ENCODE results near the gene CD302. TPM values are rescaled to one million over a fixed set of nuclear protein-coding genes. Genes with fewer than 3 reads are reported as not detected.
"Not testable (repeated sequence)": the region's sequence is repeated elsewhere in the genome, so short reads cannot be mapped to it uniquely, and the experiment has no call there.

Gene CD302
- total RNA-seq, 1 experiment from 2014 or later: 3.3 TPM

DNA sequence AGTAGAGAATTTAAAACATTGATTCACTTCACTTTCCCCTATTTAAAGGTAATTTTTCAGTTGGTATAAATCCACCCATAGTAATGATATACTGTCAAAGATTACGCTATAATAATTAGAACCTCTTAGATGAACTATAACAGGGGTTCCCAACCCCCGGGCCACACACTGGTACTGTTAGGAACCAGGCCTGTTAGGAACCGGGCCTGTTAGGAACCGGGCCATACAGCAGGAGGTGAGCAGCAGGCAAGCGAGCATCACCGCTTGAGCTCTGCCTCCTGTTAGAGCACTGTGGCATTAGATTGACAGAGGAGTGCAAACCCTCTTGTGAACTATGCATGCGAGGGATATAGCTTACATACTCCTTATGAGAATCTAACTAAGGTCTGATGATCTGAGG lies 34.0 kb upstream of the CD302 start:
- H3K36me3 ChIP-seq (ENCODE audit: control insufficient read depth, insufficient read depth, low read length): no peaks in the 10 kb centered on the region
- POLR2A ChIA-PET: no interaction called here
- TF ChIP-seq POLR2AphosphoS5 (IDR thresholded peaks at IDR 0.05; ENCODE audit: low read depth, low read length) (no peak), TCF7L2 (IDR thresholded peaks at IDR 0.05; ENCODE audit: low read depth, low read length) (no peak)
- DNase-seq (ENCODE audit: low read depth, low spot score): no peak
- H3K27ac ChIP-seq (ENCODE audit: low read length): no peak overlapping the region
- H3K4me1 ChIP-seq (ENCODE audit: control insufficient read depth, insufficient read depth, low read length): no peaks in the 10 kb centered on the region
- CTCF ChIA-PET: no interaction called here
- no peak overlapping the region for H3K4me3 ChIP-seq (ENCODE audit: low read depth in 2 of 2, low read length in 2 of 2)
- no TSS peak for BruUV-seq (replicated peaks)
- H3K9me3 ChIP-seq (ENCODE audit: control insufficient read depth, insufficient read depth, low read depth, low read length): no peaks in the 10 kb centered on the region
- in situ Hi-C loops (cut with HindIII; ENCODE audit: low pct_unique_long_range_greater_than_20kb, low sequenced_read_pairs): no loop called here
- ATAC-seq: no peak
- intact Hi-C loops (cut with micrococcal nuclease; ENCODE audit: unreplicated experiment): no loop called here
- no peaks in the 10 kb centered on the region; the same call in 1 of the 2 replicates for H3K27me3 ChIP-seq (ENCODE audit: control insufficient read depth, insufficient read depth, low read length)

DNA sequence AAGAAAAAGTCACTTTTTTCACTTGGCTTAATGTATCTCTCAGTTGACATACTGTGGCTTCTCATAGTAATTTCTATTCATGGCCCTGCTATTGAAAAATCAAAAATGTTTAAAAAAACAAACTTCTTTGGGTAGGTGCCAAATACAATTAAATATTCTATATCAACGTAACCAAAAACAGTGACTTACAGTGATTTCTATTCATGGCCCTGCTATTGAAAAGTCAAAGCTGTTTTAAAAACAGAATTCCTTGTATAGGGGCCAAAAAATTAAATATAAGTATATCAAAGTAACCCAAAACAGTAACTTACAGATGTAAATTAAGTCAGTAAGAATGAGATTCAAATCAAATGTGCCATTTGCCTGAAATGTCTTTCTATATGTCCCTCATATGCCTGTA lies 31.4 kb upstream of the CD302 start:
- no peaks in the 10 kb centered on the region for H3K4me1 ChIP-seq (ENCODE audit: control insufficient read depth, insufficient read depth, low read length)
- H3K4me3 ChIP-seq (ENCODE audit: low read depth in 2 of 2, low read length in 2 of 2): no peak overlapping the region
- DNase-seq (ENCODE audit: low read depth, low spot score): no peak
- H3K36me3 ChIP-seq (ENCODE audit: control insufficient read depth, insufficient read depth, low read length): no peaks in the 10 kb centered on the region
- no peak for ATAC-seq
- H3K27me3 ChIP-seq (ENCODE audit: control insufficient read depth, insufficient read depth, low read length): no peaks in the 10 kb centered on the region
- ChIA-PET CTCF (no interaction called here), POLR2A (no interaction called here)
- TF ChIP-seq TCF7L2 (IDR thresholded peaks at IDR 0.05; ENCODE audit: low read depth, low read length): no peak
- no peak for TF ChIP-seq CTCF (IDR thresholded peaks at IDR 0.05)
- TF ChIP-seq POLR2AphosphoS5 (IDR thresholded peaks at IDR 0.05; ENCODE audit: low read depth, low read length): no peak
- no peak for TF ChIP-seq SIN3A (IDR thresholded peaks at IDR 0.05; ENCODE audit: borderline replicate concordance, insufficient read depth, low read depth, low read length)
- no peak for TF ChIP-seq REST (IDR thresholded peaks at IDR 0.05; ENCODE audit: insufficient read depth in 1 of 2, low read depth in 2 of 2, low read length in 1 of 2)
- intact Hi-C loops (cut with micrococcal nuclease; ENCODE audit: unreplicated experiment): no loop called here
- no peak overlapping the region for H3K27ac ChIP-seq (ENCODE audit: low read length)
- in situ Hi-C loops (cut with HindIII; ENCODE audit: low pct_unique_long_range_greater_than_20kb, low sequenced_read_pairs): no loop called here
- no TSS peak for BruUV-seq (replicated peaks)
- H3K9me3 ChIP-seq (ENCODE audit: control insufficient read depth, insufficient read depth, low read depth, low read length): no peaks in the 10 kb centered on the region

DNA sequence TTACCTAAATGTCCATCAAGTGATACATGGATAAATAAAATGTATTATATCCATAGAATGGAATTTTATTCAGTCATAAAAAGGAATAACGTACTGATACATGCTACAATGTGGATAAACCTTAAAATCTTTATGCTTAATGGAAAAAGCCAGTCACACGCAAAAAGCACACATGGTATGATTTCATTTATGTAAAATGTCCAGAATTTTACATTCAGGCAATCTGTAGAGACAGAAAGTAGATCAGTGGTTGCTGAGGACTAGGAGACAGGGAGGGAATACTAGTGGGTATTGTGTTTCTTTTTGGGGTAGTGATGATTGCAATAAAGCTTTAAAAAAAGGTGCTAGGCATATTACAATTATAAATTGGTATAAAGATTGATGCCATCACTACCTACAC lies 30.7 kb upstream of the CD302 start:
- POLR2A ChIA-PET: no interaction called here
- DNase-seq (ENCODE audit: low read depth, low spot score) (no peak), ATAC-seq (no peak)
- Histone ChIP-seq H3K36me3 (ENCODE audit: control insufficient read depth, insufficient read depth, low read length) (no peaks in the 10 kb centered on the region), H3K4me3 (ENCODE audit: low read depth in 2 of 2, low read length in 2 of 2) (no peak overlapping the region), H3K27me3 (ENCODE audit: control insufficient read depth, insufficient read depth, low read length) (no peaks in the 10 kb centered on the region), H3K9me3 (ENCODE audit: control insufficient read depth, insufficient read depth, low read depth, low read length) (no peaks in the 10 kb centered on the region), H3K27ac (ENCODE audit: low read length) (no peak overlapping the region), H3K4me1 (ENCODE audit: control insufficient read depth, insufficient read depth, low read length) (no peaks in the 10 kb centered on the region)
- BruUV-seq (replicated peaks): no TSS peak
- TF ChIP-seq CTCF (IDR thresholded peaks at IDR 0.05): no peak
- intact Hi-C loops (cut with micrococcal nuclease; ENCODE audit: unreplicated experiment) (no loop called here), in situ Hi-C loops (cut with HindIII; ENCODE audit: low pct_unique_long_range_greater_than_20kb, low sequenced_read_pairs) (no loop called here)
- CTCF ChIA-PET: no interaction called here

- ATAC-seq; CTCF ChIA-PET; POLR2A ChIA-PET; DNase-seq (ENCODE audit: low read depth, low spot score); in situ Hi-C loops (cut with HindIII; ENCODE audit: low pct_unique_long_range_greater_than_20kb, low sequenced_read_pairs); H3K27me3 ChIP-seq (ENCODE audit: control insufficient read depth, insufficient read depth, low read length); H3K4me1 ChIP-seq (ENCODE audit: control insufficient read depth, insufficient read depth, low read length); H3K27ac ChIP-seq (ENCODE audit: low read length); H3K36me3 ChIP-seq (ENCODE audit: control insufficient read depth, insufficient read depth, low read length); intact Hi-C loops (cut with micrococcal nuclease; ENCODE audit: unreplicated experiment); H3K9me3 ChIP-seq (ENCODE audit: control insufficient read depth, insufficient read depth, low read depth, low read length); BruUV-seq (replicated peaks): not testable (repeated sequence)
- H3K4me3 ChIP-seq (ENCODE audit: low read depth in 2 of 2, low read length in 2 of 2): peak overlapping the region in 1 of 2 experiments; percentile 11; a peak in 1 of 4 replicates
These were observed 24.4 kb upstream of the CD302 start for GRCh38 chr2:159822478-159822833.

- ATAC-seq; BruUV-seq (replicated peaks); intact Hi-C loops (cut with micrococcal nuclease; ENCODE audit: unreplicated experiment); in situ Hi-C loops (cut with HindIII; ENCODE audit: low pct_unique_long_range_greater_than_20kb, low sequenced_read_pairs); H3K36me3 ChIP-seq (ENCODE audit: control insufficient read depth, insufficient read depth, low read length); H3K27ac ChIP-seq (ENCODE audit: low read length); CTCF ChIA-PET; POLR2A ChIA-PET; H3K27me3 ChIP-seq (ENCODE audit: control insufficient read depth, insufficient read depth, low read length); H3K9me3 ChIP-seq (ENCODE audit: control insufficient read depth, insufficient read depth, low read depth, low read length); DNase-seq (ENCODE audit: low read depth, low spot score); H3K4me1 ChIP-seq (ENCODE audit: control insufficient read depth, insufficient read depth, low read length): not testable (repeated sequence)
- peak overlapping the region in 1 of 2 experiments; percentile 11; a peak in 1 of 4 replicates for H3K4me3 ChIP-seq (ENCODE audit: low read depth in 2 of 2, low read length in 2 of 2)
These were observed 23.9 kb upstream of the CD302 start for GRCh38 chr2:159821775-159822477.
